H9 (cell line): Measurements from ENCODE around the gene TRIM56. TPM values are rescaled to one million over a fixed set of nuclear protein-coding genes. Genes with fewer than 3 reads are reported as not detected.
A peak's percentile ranks its signal among the peaks of the same experiment; 100 is the strongest.

ENCODE experiments used
- DNase-seq: peaks from one replicate; pipeline ENCODE4 v3.0.0-alpha.2; 2017
- H2AFZ ChIP-seq: one replicate; pipeline ENCODE4 v1.6.1; 2013; ENCODE audit warnings: mild to moderate bottlenecking, low read length, control low read depth, moderate library complexity
- H2AK5ac ChIP-seq: 2 replicates; pipeline ENCODE4 v1.6.1; 2013; ENCODE audit warnings: low read length, control low read depth, mixed read lengths; ENCODE audit not compliant: insufficient read length
- H2BK120ac ChIP-seq: one replicate; pipeline ENCODE4 v1.6.1; 2013; ENCODE audit warnings: low read depth, mild to moderate bottlenecking, low read length, control low read depth, inconsistent platforms; ENCODE audit not compliant: poor library complexity, severe bottlenecking
- H2BK12ac ChIP-seq: 2 replicates; pipeline ENCODE4 v1.6.1; 2013; ENCODE audit warnings: low read length, control low read depth, mixed read lengths, low read depth; ENCODE audit not compliant: insufficient read length
- H2BK15ac ChIP-seq: 2 replicates; pipeline ENCODE4 v1.6.1; 2013; ENCODE audit warnings: low read depth, low read length, control low read depth
- H2BK20ac ChIP-seq: one replicate; pipeline ENCODE4 v1.6.1; 2013; ENCODE audit warnings: low read depth, mild to moderate bottlenecking, low read length, control low read depth, inconsistent platforms; ENCODE audit not compliant: poor library complexity, severe bottlenecking
- H2BK5ac ChIP-seq: 2 replicates; pipeline ENCODE4 v1.6.1; 2013; ENCODE audit warnings: low read length, control low read depth, mixed read lengths; ENCODE audit not compliant: insufficient read length
- H3K14ac ChIP-seq: 2 replicates; pipeline ENCODE4 v1.6.1; 2013; ENCODE audit warnings: low read length, control low read depth; ENCODE audit not compliant: insufficient read depth
- H3K18ac ChIP-seq: 2 replicates; pipeline ENCODE4 v1.6.1; 2013; ENCODE audit warnings: low read depth, mild to moderate bottlenecking, mixed read lengths, low read length, control low read depth; ENCODE audit not compliant: insufficient read length
- H3K23ac ChIP-seq: 2 replicates; pipeline ENCODE4 v1.6.1; 2013; ENCODE audit warnings: low read length, control low read depth, mixed read lengths, low read depth; ENCODE audit not compliant: insufficient read length
- H3K23me2 ChIP-seq: 2 replicates; pipeline ENCODE4 v1.6.1; 2013; ENCODE audit warnings: low read depth, mild to moderate bottlenecking, mixed read lengths, low read length, control low read depth; ENCODE audit not compliant: insufficient read length, poor library complexity, severe bottlenecking
- H3K27ac ChIP-seq: 2 replicates; pipeline ENCODE4 v1.5.1; 2013; ENCODE audit warnings: low read length, control low read depth, mixed read lengths, low read depth; ENCODE audit not compliant: insufficient read length
- H3K27me3 ChIP-seq: 2 replicates; pipeline ENCODE4 v1.6.1; 2013; ENCODE audit warnings: low read length, control low read depth, inconsistent platforms; ENCODE audit not compliant: insufficient read depth
- H3K4ac ChIP-seq: 2 replicates; pipeline ENCODE4 v1.6.1; 2013; ENCODE audit warnings: low read depth, mild to moderate bottlenecking, control low read depth, inconsistent platforms, low read length, moderate library complexity
- H3K4me1 ChIP-seq: 2 replicates; pipeline ENCODE4 v1.6.1; 2013; ENCODE audit warnings: low read length, control low read depth, inconsistent platforms; ENCODE audit not compliant: insufficient read depth
- H3K4me2 ChIP-seq: 2 replicates; pipeline ENCODE4 v1.6.1; 2013; ENCODE audit warnings: low read length, control low read depth, mixed read lengths; ENCODE audit not compliant: insufficient read length, insufficient read depth
- H3K56ac ChIP-seq: 2 replicates; pipeline ENCODE4 v1.6.1; 2013; ENCODE audit warnings: low read depth, mild to moderate bottlenecking, mixed read lengths, low read length, control low read depth; ENCODE audit not compliant: insufficient read length
- H3K79me1 ChIP-seq: 2 replicates; pipeline ENCODE4 v1.6.1; 2013; ENCODE audit warnings: low read depth, mild to moderate bottlenecking, moderate library complexity, low read length, control low read depth, inconsistent platforms; ENCODE audit not compliant: insufficient read depth, poor library complexity, severe bottlenecking
- H3K79me2 ChIP-seq: 2 replicates; pipeline ENCODE4 v1.6.1; 2013; ENCODE audit warnings: low read length, control low read depth, inconsistent platforms; ENCODE audit not compliant: insufficient read depth
- H3K9ac ChIP-seq: 2 replicates; pipeline ENCODE4 v1.6.1; 2013; ENCODE audit warnings: low read length, control low read depth, mixed read lengths; ENCODE audit not compliant: insufficient read length; ENCODE audit errors: extremely low read depth
- H3K9me3 ChIP-seq: one replicate; pipeline ENCODE4 v1.6.1; 2013; ENCODE audit warnings: low read depth, low read length, inconsistent platforms; ENCODE audit not compliant: control insufficient read depth
- H3T11ph ChIP-seq: one replicate; pipeline ENCODE4 v1.6.1; 2013; ENCODE audit warnings: mild to moderate bottlenecking, low read length, control low read depth, inconsistent platforms
- H4K20me1 ChIP-seq: one replicate; pipeline ENCODE4 v1.6.1; 2013; ENCODE audit not compliant: control insufficient read depth, insufficient read length, insufficient read depth
- H4K5ac ChIP-seq: 2 replicates; pipeline ENCODE4 v1.6.1; 2013; ENCODE audit warnings: low read depth, mild to moderate bottlenecking, mixed read lengths, low read length, control low read depth; ENCODE audit not compliant: insufficient read length
- H4K8ac ChIP-seq: replicated peaks from 2 replicates; pipeline ENCODE4 v1.6.1; 2013; ENCODE audit warnings: low read length, control low read depth, mixed read lengths, low read depth; ENCODE audit not compliant: insufficient read length
- H4K91ac ChIP-seq: 2 replicates; pipeline ENCODE4 v1.6.1; 2013; ENCODE audit warnings: low read depth, mild to moderate bottlenecking, moderate library complexity, mixed read lengths, low read length, control low read depth; ENCODE audit not compliant: insufficient read length
- H3K27ac Mint-ChIP-seq, 3 experiments: 2 replicates in 2 of 3; 3 replicates in 1 of 3; pipeline ENCODE4 v1.8.0; 2020 to 2021; ENCODE audit warnings: mixed read lengths in 3 of 3, mild to moderate bottlenecking in 1 of 3, moderate library complexity in 1 of 3
- H3K27me3 Mint-ChIP-seq: 2 replicates; pipeline ENCODE4 v1.8.0; 2021; ENCODE audit warnings: low read depth, mild to moderate bottlenecking, moderate library complexity, mixed read lengths
- H3K36me3 Mint-ChIP-seq, 3 experiments: 2 replicates in 2 of 3; 3 replicates in 1 of 3; pipeline ENCODE4 v1.8.0; 2020 to 2021; ENCODE audit warnings: low read depth in 3 of 3, mixed read lengths in 3 of 3; ENCODE audit not compliant: insufficient read depth in 1 of 3
- H3K4me1 Mint-ChIP-seq, 2 experiments: 2 replicates each; pipeline ENCODE4 v1.8.0; 2020; ENCODE audit warnings: mixed read lengths in 2 of 2
- H3K4me3 Mint-ChIP-seq, 2 experiments: 2 replicates in 1 of 2; 3 replicates in 1 of 2; pipeline ENCODE4 v1.8.0; 2020 to 2021; ENCODE audit warnings: mild to moderate bottlenecking in 2 of 2, mixed read lengths in 2 of 2, moderate library complexity in 1 of 2
- H3K9me3 Mint-ChIP-seq, 2 experiments: 2 replicates in 1 of 2; 3 replicates in 1 of 2; pipeline ENCODE4 v1.8.0; 2020; ENCODE audit warnings: mild to moderate bottlenecking in 2 of 2, mixed read lengths in 2 of 2, moderate library complexity in 1 of 2
- WGBS: extraction: QIAGEN DNeasy Blood & Tissue Kit; methylation state at CpG from one replicate; pipeline ENCODE4 v1.1.7; 2013; ENCODE audit warnings: missing lambda C conversion rate, low lambda C conversion rate, mixed read lengths; ENCODE audit not compliant: insufficient read length; ENCODE audit errors: extremely low coverage; 5-methylcytosine and 5-hydroxymethylcytosine counted together
- total RNA-seq: library from RNA; stranded (reverse); gene quantifications from 2 replicates; pipeline ENCODE4 v1.2.1, GENCODE V29; 2021
- TF ChIP-seq, protein P1 (sequence below): fragments of 200-600 bp; sonication (generic); conservative IDR thresholded peaks from 3 replicates; pipeline ENCODE4 v1.8.0; 2021; ENCODE audit warnings: antibody characterized with exemption, mild to moderate bottlenecking

The TRIM56 gene
- total RNA-seq, 1 experiment from 2014 or later = 21.8 TPM

DNA sequence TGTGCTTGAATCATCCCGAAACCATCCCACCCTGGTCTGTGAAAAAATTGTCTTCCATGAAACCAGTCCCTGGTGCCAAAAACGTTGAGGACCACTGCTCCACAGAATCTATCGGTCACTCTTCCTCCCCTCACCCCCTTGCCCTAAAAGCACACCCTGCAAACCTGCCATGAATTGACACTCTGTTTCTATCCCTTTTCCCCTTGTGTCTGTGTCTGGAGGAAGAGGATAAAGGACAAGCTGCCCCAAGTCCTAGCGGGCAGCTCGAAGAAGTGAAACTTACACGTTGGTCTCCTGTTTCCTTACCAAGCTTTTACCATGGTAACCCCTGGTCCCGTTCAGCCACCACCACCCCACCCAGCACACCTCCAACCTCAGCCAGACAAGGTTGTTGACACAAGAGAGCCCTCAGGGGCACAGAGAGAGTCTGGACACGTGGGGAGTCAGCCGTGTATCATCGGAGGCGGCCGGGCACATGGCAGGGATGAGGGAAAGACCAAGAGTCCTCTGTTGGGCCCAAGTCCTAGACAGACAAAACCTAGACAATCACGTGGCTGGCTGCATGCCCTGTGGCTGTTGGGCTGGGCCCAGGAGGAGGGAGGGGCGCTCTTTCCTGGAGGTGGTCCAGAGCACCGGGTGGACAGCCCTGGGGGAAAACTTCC, 40.8 kb downstream of the TRIM56 start:
- Histone ChIP-seq H3K27me3 (no peaks in the 10 kb centered on the region), H4K20me1 (no peaks in the 10 kb centered on the region), H3T11ph (no peak overlapping the region), H3K23ac (no peak overlapping the region), H2AFZ (no peak overlapping the region), H3K9ac (no peak overlapping the region), H3K79me1 (no peaks in the 10 kb centered on the region), H3K14ac (no peak overlapping the region), H2BK20ac (no peak overlapping the region), H2BK120ac (no peak overlapping the region), H3K23me2 (no peaks in the 10 kb centered on the region), H3K27ac (no peak overlapping the region), H2BK15ac (no peak overlapping the region), H4K91ac (no peak overlapping the region), H3K9me3 (no peaks in the 10 kb centered on the region), H3K18ac (peak overlapping the region; percentile 63), H2AK5ac (no peak overlapping the region), H4K5ac (no peak overlapping the region), H3K56ac (no peak overlapping the region), H3K79me2 (no peaks in the 10 kb centered on the region), H2BK5ac (no peak overlapping the region), H3K4ac (no peak overlapping the region), H2BK12ac (no peak overlapping the region), H3K4me1 (peaks cover 13% of the 10 kb centered on the region; the same call in 1 of the 2 replicates), H4K8ac (no peak overlapping the region), H3K4me2 (no peak overlapping the region)
- H3K27ac Mint-ChIP-seq = no peak overlapping the region
- H3K27me3 Mint-ChIP-seq = peaks cover 7% of the 10 kb centered on the region
- H3K36me3 Mint-ChIP-seq = peaks cover 0 to 8% (median 5%) of the 10 kb centered on the region in 3 experiments; a peak in 4 of 7 replicates
- TF ChIP-seq, protein P1, sequence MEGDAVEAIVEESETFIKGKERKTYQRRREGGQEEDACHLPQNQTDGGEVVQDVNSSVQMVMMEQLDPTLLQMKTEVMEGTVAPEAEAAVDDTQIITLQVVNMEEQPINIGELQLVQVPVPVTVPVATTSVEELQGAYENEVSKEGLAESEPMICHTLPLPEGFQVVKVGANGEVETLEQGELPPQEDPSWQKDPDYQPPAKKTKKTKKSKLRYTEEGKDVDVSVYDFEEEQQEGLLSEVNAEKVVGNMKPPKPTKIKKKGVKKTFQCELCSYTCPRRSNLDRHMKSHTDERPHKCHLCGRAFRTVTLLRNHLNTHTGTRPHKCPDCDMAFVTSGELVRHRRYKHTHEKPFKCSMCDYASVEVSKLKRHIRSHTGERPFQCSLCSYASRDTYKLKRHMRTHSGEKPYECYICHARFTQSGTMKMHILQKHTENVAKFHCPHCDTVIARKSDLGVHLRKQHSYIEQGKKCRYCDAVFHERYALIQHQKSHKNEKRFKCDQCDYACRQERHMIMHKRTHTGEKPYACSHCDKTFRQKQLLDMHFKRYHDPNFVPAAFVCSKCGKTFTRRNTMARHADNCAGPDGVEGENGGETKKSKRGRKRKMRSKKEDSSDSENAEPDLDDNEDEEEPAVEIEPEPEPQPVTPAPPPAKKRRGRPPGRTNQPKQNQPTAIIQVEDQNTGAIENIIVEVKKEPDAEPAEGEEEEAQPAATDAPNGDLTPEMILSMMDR = no peak
- DNase-seq = no peak
- H3K4me1 Mint-ChIP-seq = peaks cover 41 to 53% of the 10 kb centered on the region in 2 experiments
- H3K9me3 Mint-ChIP-seq = peaks cover 6 to 7% of the 10 kb centered on the region in 2 experiments; a peak in 3 of 5 replicates
- no CpG with 5 or more reads among the region's 15 CpGs for WGBS
- no peak overlapping the region for H3K4me3 Mint-ChIP-seq
